NCI-H1436 treated with DMSO at 0.1 percent for 48 hours (cell line): ENCODE data around the gene LRIF1.
"Not testable (repeated sequence)": the region's sequence is repeated elsewhere in the genome, so short reads cannot be mapped to it uniquely, and the experiment has no call there.

Experiments
- DNase-seq: peaks from one replicate; lab custom pipeline; 2025; lab: John Stamatoyannopoulos, UW

LRIF1 gene, protein sequence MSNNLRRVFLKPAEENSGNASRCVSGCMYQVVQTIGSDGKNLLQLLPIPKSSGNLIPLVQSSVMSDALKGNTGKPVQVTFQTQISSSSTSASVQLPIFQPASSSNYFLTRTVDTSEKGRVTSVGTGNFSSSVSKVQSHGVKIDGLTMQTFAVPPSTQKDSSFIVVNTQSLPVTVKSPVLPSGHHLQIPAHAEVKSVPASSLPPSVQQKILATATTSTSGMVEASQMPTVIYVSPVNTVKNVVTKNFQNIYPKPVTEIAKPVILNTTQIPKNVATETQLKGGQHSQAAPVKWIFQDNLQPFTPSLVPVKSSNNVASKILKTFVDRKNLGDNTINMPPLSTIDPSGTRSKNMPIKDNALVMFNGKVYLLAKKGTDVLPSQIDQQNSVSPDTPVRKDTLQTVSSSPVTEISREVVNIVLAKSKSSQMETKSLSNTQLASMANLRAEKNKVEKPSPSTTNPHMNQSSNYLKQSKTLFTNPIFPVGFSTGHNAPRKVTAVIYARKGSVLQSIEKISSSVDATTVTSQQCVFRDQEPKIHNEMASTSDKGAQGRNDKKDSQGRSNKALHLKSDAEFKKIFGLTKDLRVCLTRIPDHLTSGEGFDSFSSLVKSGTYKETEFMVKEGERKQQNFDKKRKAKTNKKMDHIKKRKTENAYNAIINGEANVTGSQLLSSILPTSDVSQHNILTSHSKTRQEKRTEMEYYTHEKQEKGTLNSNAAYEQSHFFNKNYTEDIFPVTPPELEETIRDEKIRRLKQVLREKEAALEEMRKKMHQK

DNA sequence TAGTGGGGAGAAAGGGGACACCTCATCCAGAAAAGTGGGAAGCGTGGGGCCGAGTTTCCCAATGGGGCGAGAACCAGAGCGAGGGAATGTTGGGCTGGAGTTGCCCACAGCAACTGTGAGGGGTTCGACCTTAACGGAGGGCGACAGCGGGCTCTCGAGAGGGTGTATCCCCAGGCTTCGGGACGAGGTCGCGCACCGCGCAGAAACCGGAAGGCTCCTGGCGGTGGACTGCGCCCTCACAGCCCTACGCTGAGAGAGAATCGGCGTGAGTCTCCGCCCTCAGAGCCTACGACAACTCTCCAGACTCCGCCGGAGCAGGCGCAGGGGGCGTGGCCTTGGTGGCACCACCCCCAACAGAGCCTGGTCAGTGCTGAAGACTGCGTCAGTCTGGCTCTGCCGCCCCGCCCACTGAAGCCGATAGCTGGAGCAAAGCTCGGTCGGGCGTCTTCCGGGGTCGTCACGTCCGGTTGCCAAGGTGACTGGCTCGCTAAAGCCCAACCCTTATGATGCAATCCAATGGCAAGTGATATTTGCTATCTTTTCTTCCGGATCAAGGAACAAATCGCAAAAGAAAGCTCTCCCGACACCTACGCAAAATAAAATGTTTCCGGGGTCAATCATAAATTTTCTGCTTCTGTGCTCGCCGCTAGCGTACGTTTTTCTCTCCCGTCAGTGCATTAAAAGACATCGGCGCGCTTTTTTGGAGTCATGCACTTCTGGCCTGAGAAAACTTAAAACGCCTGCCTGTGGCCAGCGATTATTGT lies at the start of gene LRIF1:
Gene LRIF1 (minus strand): TSS at position 232 of the 764 bp plus-strand sequence. CDS start 234 bp downstream, outside the sequence.
- DNase-seq = peak; percentile 98

DNA sequence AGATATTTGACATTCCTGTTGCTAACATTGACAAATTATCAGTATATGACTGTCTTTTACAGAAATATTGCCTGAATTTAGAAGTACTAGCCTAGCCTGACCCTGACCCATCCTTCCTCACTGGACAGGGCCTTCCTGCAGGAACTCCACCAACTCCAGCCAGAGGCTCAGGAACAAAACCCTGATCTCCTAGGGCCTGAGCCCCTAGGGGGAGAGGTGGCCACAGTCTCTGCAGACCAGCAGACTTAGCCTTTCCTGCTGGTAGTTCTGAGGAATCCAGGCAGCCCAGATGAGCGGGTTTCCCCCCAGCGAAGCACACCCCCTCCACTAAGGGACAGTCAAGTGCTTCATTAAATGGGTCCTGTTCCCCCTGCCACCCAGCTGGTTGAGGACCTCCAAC lies 44.3 kb upstream of the LRIF1 start:
- DNase-seq = no peak

DNA sequence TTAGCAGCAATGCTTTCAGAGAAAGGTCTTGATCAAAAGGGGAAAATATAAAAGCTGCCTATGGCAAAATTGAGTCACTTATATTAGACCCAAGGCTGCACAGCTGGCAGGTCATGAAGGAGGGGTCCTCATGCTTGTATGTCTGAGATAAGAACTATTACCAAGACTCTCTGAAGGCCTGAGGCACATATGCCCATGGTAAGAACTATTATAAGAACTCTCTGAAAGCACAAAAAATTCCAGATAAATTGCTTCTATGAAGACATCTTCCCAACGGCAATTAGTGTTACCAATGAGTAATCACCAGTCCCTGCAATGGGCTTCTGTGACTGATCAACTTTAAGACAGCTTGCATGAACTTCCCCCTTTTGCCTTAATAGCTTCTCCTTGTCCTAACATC lies 42.8 kb upstream of the LRIF1 start:
- no peak for DNase-seq

DNA sequence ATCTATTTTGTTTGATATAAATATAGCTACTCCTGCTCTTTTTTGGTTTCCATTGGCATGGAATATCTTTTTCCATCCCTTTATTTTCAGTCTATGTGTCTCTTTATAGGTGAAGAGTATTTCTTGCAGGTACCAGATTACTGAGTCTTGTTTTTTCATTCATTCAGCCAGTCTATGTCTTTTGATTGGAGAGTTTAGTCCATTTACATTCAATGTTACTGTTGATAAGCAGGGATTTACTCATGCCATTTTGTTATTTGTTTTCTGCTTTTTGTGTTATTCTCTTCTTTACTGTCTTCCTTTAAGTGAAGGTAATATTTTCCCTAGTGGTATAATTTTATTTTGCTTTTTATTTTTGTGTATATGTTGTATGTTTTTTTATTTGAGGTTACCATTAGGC lies 35.9 kb upstream of the LRIF1 start:
- DNase-seq = not testable (repeated sequence)

DNA sequence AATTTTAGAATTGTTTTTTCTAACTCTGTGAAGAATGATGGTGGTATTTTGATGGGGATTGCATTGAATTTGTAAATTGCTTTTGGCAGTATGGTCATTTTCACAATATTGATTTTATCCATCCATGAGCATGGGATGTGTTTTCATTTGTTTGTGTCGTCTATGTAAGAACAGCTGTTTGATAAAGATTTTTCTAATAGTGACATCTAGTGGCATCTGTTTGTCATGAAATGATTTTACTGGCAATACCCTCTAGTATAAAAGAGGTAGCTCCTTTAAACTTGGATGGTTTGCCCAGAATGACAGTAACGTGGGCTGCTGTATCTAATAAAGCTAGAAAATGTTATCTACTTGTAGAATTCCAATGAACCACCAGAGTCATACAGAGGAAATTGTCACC lies 28.6 kb upstream of the LRIF1 start:
- DNase-seq = not testable (repeated sequence)

DNA sequence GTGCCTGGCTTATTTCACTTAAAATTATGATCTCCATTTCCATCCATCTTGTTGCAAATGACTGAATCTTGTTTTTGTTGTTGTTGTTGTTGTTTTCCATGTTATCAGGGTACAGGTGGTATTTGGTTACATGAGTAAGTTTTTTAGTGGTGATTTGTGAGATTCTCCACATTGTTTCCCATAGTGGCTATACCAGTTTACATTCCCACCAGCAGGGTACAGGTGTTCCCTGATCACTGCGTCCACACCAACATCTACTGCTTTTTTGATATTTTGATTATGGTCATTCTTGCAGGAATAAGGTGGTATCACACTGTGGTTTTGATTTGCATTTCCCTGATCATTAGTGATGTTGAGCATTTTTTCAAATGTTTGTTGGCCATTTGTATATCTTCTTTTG lies 27.6 kb upstream of the LRIF1 start:
- DNase-seq = not testable (repeated sequence)

DNA sequence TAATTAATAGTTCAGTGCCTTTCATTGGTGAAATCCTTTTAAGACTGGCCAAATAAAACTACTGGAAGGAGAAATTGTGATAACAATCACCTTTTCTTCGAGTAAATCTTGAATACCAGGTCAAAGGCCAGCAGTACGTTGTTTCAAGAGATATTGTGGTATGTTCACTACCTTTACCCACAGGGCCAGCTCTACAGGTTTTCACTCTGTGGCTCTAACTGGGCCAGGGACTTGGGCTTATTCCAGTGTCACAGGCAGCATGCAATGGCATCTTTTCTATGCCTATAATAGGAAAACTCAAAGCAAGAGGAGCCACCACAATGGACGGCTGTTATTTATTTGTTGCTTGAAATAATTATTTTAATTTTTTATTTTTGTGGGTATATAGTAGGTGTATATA lies 26.8 kb upstream of the LRIF1 start:
- no peak for DNase-seq

DNA sequence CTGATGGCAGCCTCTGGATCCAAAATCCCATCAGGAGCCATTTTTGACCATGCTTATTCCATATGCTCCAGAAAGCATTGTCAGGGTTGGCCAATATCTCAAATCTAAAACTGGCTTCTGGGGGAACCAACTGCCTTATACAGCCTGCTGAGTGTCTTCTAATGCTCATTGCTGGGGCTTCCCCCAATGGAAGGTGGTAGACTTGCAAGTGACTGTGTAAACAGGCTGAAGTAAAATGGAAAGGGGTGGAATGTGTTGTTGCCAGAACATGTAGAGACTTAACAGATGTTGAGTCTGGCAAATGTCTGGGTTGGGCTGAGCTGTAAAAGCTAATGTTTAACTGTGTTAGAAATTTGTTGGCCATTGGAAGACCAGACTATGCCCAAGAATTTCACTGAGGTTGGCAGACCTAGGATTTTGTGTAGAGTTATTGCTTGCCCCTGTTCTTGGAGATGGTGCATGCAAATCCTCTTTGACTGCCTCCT lies 22.7 kb upstream of the LRIF1 start:
- no peak for DNase-seq

DNA sequence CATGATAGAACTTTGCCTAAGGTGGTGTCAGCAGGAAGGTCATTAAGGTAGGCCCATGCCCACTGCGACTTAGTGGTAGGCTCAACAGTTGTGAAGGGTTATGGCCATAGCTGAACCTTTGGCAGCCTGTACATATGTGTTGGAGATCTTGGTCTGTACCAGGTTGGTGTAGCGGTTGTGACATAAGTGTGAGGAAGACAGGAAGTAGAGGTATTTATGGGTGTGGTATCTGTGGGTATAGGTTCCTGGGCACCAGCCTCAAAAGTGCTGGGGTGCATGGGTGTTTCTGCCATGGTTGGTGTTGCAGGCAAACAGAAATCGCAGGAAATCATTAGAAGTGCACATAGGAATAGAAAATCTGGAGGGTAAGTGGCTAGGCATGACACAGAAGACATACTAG lies 18.6 kb upstream of the LRIF1 start:
- no peak for DNase-seq

DNA sequence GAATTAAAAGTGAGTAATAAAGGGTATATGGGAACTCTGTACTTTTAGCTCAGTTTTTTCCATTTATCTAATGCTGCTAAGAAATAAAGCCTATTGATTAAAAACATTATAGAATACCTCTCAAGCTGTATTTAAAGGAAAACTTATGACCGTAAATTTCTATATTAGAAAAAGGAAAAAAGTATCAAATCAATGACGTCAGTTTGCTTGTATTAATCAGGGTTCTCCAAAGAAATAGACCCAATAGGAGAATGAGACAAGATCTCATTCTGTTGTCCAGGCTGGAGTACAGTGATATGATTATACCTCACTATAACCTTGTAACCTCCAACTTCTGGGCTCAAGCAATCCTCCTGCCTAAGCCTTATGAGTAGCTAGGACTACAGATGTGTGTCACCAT lies 15.4 kb upstream of the LRIF1 start:
- no peak for DNase-seq

DNA sequence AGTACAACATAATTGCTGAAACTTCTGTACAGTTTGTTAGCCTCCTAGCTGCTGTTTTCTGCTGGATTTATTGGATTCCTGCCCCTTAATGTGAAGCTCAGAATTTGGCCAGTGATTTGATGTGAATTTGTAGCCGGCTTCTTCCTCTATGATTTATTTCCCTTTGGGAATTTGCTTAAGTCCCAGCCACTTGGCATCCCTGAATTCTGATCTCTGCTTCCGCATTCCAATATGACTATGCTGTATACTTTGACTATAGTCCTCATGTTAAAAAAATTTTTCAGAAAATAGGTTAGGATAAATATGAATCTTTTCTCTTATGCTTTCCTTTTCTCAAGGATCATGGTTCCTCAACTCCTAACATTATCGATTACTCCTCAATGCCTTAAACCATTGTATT lies 12.4 kb upstream of the LRIF1 start:
- DNase-seq = no peak

DNA sequence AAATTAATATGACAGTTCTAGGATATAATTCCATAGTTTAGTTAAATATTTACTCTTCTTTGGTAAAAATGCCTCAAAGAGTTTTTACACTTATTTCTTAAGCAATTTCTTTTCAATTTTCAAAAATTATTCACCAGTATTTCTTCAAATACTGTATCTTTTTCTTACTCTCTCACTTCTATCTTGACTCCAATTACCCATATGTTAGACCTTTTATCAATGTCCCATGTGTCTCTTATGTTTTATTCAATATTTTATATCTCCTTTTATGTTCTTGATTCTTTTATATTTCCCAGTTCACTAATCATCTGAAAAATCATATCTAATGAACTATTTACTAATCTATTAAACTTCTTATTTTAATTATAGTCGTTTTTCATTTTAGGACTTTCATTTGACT lies 11.5 kb upstream of the LRIF1 start:
- DNase-seq = no peak

DNA sequence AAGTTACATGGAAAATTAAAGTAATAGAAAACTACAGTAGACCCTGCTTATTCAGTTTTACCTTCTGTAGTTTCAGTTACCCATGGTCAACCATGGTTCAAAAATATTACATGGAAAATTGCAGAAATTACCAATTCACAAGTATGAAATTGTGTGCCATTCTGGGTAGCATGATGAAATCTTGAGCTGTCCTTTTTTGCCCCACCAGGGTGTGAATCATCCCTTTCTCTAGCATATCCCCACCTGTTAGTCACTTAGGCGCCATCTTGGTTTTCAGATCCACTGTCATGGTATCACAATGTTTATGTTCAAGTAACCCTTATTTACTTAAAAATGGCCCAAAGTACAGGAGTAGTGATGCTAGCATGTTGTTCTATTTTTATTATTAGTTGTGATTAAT lies 3.5 kb upstream of the LRIF1 start:
- DNase-seq = no peak

DNA sequence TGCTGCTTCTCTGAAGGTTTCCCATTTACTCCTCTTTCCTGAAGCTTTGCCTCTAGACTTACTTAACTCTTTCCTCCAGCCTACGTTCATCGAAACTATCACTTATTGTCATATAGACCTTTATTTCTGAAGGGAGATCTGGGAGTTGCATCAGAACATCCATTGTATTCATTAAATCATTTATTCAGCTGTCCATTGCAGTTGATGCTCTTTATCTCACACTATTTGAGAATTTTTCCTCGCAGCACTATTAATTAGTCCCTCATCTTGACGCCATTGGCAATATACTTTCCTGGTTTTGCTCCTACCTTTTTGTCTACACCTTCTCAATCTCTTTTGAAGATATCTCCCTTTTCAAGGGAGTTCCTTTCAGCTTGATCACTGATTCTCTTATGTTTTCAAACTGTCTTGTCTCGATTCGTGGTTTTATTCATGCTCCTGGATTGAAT lies 757 bp upstream of the LRIF1 start:
- DNase-seq = no peak

DNA sequence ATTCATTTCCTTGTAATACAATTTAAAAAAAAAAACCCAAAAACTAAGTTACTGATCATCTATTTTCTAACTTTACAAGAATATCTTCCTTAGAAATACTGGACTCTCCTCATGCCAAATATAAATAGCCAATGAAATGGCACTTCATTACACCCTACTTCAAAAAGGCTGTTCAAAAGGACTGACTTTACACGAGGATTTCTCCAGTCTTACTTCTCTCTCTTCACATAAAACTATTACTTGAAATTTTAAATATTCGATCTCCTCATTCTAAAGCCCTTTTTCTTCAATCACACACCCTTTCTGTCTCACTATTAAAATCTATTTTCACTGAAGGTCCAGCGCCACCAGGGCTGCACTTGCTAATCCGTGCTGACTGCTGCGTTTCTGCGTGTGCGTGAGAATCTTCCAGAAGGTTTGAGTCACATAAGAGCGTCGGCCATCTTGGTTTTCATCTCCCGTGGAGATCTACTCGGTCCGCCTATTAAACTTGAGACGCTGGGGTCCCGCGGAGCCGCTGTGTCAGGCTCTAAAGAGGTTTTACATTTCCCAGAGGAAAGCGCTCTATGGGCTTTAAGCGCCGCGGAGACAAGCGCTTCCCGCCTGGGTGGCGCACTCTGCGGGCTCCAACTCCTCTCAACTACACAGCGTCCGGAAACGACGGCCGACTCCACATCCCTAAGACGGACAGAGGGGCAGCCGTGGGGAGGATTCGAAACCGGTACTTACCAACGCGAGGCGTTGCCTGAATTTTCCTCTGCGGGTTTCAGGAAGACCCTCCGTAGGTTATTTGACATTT lies 631 bp downstream of the LRIF1 start:
- peak; percentile 41 for DNase-seq

DNA sequence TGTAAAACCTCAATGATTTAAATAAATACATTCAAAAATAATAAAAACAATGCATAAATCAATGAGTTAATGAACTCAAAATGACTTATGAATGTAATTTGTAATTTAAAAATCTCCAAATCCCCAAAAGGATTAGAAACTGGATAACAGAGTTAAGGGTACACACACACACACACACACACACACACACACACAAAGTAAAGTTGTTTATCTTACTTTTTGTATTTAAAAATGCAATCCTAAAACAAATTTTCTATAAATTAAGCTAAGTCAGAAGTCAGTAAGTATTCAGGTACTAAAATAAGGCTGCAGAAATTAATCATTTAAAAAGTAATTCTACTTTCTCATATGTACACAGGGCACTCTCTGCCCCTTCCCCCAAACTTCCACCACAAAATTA lies 1.8 kb downstream of the LRIF1 start:
- DNase-seq = no peak

DNA sequence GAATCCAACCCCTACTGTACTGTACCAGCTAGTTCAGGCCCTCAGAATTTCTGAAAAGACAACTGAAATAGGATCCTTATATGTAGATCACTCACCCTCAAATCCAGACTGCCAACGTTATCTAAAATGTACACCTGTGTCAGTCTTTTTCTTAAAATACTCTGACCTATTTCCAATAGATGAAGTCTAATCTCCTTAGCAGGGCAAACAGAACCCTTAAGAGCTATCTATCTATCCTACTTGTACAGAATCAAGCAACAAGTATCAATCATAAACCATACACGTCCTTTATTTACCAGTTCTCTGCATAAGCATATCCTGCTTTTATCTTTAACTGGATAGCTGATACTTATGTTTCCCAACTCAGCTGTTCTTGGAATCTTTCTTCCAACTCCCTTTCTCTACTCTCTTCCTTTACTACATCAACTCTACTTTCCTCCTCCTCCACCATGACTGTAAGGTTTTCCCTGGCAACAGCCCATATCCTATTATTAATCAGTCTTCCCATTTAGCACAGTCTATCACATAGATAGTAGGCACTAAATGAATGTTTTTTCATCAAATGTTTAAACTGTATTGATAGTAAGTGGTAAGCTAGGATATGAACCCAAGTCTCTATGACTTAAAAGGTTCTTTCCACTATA lies 2.8 kb downstream of the LRIF1 start:
- no peak for DNase-seq

DNA sequence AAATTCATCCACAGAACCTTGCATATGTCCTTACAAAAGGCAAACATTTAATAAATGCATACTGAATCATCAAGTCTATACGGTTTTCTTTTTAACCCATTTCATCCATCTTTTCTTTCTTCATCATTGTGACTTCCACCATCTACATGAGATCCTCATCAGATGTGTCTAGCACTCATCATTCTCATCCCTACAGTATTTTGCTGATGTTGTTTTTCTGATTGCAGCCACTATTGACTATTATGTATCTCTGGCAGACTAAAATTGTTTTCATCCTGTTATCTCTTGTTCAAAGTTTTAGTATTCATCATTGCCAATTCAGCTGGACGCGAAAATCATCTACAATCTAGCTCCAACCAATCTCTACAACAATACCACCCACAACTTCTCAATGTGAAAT lies 5.9 kb downstream of the LRIF1 start:
- DNase-seq = no peak

DNA sequence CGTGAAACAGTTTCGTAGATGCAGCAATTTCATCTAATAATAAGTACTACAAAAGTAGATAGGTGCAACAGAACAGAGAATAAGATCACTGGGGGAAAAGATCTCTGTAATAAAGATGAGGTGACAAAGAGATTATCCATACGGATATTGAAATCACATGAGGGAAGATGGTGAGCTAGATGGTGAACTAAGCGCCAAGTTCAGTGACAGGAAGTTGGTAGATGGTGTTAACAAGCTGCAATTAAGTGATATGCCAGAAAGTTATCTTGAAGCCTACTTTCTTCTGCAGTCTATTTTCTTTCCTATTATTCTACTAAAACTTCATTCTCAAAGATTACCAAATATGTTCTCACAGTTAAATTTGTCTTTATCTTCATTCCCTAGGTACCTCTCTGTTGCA lies 7.1 kb downstream of the LRIF1 start:
- no peak for DNase-seq

DNA sequence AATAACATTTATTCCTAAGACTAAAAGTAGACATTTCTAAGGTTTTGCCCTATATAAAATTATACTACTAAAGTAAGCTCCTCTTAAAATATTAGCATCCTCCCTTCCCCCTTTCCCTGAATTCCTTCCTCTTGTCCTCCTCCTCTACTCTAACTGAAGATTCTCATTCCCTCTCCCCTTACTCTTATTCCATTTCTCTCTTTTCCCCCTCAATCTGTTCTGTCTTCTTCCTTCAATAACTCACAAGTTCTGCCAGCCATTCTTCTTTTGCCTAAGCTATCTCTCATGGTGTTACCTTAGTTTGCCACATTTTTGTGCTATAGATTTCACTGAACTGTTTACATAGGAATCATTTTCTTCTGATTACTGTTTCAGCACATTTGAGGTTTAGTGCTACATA lies 10.7 kb downstream of the LRIF1 start:
- no peak for DNase-seq

DNA sequence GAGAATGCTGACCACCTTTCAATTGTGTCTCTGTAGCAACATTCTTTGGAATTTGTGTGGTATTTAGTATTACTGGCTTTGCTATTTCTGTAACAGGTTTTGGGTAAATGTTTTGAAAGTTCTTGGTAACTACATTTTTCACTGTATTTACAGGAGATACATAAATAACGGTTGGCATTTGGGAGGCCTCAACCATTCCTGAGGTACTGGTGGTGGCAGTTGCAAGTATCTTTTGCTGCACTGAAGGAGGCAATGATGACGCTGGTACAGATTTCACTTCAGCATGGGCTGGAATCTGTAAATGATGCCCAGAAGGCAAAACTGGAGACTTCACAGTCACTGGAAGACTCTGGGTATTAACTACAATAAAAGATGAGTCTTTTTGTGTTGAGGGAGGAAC lies 11.7 kb downstream of the LRIF1 start:
- DNase-seq = no peak
